Fibroblast of villous mesenchyme (primary cell): Measurements from ENCODE around the gene RPIA. TPM values are rescaled to one million over a fixed set of nuclear protein-coding genes. Genes with fewer than 3 reads are reported as not detected.
"Not testable (repeated sequence)": the region's sequence is repeated elsewhere in the genome, so short reads cannot be mapped to it uniquely, and the experiment has no call there.

Experiments
- DNase-seq: peaks from one replicate; pipeline ENCODE4 v3.0.0-alpha.2; 2010; ENCODE audit warnings: low read depth
- H3K4me3 ChIP-seq: 2 replicates; pipeline ENCODE4 v1.5.1; 2011; ENCODE audit warnings: low read depth, mild to moderate bottlenecking, low read length
- CTCF ChIP-seq: IDR thresholded peaks from 2 replicates; pipeline ENCODE4 v1.5.1; 2012; ENCODE audit warnings: low read depth, mild to moderate bottlenecking, low read length; ENCODE audit not compliant: insufficient read depth
- total RNA-seq: library from RNA; depleted of rRNA; stranded (reverse); fragments of >200 nt; gene quantifications from 2 replicates; pipeline ENCODE4 v1.2.3, GENCODE V29; 2012

Gene RPIA
- total RNA-seq, 1 donor: 9.5 TPM

GRCh38 chr2:88754585-88755320 is 63.3 kb downstream of the RPIA start:
- no peak for TF ChIP-seq CTCF

GRCh38 chr2:88755836-88756235 is 64.4 kb downstream of the RPIA start:
- H3K4me3 ChIP-seq: no peak overlapping the region
- TF ChIP-seq CTCF: no peak
- no peak for DNase-seq

More at GRCh38 chr2:88754585-88755320, 63.3 kb downstream of the RPIA start:
- no peak overlapping the region for H3K4me3 ChIP-seq
- DNase-seq: no peak

GRCh38 chr2:88757025-88757424 is 65.6 kb downstream of the RPIA start:
- DNase-seq: no peak
- no peak overlapping the region for H3K4me3 ChIP-seq
- TF ChIP-seq CTCF: no peak

GRCh38 chr2:88758702-88759101 is 67.2 kb downstream of the RPIA start:
- not testable (repeated sequence) for H3K4me3 ChIP-seq, DNase-seq

GRCh38 chr2:88760819-88761598 is 69.5 kb downstream of the RPIA start:
- H3K4me3 ChIP-seq: no peak overlapping the region
- DNase-seq: no peak
- TF ChIP-seq CTCF: peak; percentile 3

GRCh38 chr2:88764141-88764849 is 72.8 kb downstream of the RPIA start:
- H3K4me3 ChIP-seq: no peak overlapping the region
- DNase-seq: no peak
- TF ChIP-seq CTCF: no peak

- no peak overlapping the region for H3K4me3 ChIP-seq
- no peak for DNase-seq
- no peak for TF ChIP-seq CTCF
Observed at GRCh38 chr2:88764850-88765153, 73.3 kb downstream of the RPIA start.
